ENCODE measurements around the gene HHATL.

DNA sequence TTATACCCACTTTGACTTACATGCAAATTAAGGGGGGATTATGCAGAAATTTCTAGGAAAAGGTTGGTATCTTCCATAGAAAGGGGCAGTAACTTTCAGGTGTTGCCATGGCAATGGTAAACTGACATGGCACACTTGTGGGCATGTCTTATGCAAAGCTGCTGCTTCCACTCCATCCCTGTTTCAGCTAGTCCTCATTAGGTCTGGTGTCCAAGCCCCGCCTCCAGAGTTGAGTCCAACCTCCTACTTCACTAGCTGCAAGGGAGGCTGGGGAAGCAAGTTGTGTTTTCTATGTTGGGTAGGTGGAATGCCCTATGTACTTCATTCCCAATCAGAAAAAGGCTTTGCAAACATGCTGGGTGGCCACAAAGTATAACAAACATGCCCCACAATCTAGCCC lies 31.9 kb downstream of the HHATL start:
- TF ChIP-seq EZH2 (IDR thresholded peaks at IDR 0.05) (no peak), POLR2AphosphoS5 (IDR thresholded peaks at IDR 0.05; ENCODE audit: borderline replicate concordance, low read depth, low read length) (no peak)
